ENCODE results near the gene PTPRC.

Gene PTPRC

DNA sequence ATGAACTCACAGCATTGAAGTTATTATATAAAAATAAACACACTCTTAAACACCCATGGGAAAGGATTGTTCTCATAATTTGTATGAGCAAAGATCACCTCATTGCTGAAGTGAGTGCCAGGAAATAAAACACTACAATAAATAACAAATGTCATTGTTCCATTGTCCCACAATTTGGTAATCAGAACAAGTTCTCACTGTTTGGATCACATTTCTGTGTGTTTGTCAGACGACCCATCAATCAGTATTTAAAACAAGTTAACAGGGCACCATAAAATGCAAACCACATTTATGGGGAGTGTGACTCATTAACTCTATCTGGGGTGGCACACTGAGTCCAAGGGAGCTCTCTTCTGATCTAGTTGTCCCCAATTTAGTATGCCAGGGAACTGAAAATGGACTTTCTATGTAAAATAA lies 124.5 kb downstream of the PTPRC start:
- DNase-seq (ENCODE audit: low spot score), result no peak

DNA sequence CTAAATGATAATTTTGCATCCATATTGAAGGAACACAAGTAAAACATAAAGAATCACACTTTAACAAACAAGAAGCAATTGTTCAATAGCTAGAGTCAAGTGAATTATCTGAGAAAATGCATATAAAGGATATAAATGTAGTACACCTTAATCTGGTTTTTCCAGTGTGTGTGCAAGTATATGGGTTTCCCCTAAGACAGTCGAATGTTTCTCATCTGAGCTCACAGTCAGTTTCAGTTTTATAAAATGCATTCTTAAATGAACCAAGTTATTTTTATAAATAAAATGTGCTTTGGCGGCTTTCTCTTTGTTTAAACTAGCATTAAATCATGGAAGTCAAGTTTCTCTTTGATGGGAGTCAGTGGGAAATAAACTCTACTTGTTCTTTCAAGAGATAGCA lies 125.9 kb downstream of the PTPRC start:
- DNase-seq (ENCODE audit: low spot score), result no peak

DNA sequence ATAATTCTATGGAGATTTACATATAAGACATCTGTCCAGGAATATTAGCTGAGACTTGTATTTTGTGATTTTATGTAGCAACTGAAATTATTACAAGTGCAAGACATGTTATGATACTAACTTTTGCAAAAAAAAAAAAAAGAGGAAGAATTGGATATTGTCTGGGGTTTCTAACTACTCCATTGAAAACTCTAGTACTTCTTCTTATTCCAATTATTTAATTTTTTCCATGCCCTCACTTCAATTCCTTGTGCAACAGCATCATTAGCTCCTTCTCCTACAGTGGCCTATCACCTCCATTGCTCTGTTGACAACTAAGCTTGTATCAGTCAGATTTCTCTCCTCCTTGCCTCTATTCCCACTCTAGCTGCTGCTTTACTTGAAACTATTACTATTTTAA lies 126.6 kb downstream of the PTPRC start:
- no peak for DNase-seq (ENCODE audit: low spot score)

DNA sequence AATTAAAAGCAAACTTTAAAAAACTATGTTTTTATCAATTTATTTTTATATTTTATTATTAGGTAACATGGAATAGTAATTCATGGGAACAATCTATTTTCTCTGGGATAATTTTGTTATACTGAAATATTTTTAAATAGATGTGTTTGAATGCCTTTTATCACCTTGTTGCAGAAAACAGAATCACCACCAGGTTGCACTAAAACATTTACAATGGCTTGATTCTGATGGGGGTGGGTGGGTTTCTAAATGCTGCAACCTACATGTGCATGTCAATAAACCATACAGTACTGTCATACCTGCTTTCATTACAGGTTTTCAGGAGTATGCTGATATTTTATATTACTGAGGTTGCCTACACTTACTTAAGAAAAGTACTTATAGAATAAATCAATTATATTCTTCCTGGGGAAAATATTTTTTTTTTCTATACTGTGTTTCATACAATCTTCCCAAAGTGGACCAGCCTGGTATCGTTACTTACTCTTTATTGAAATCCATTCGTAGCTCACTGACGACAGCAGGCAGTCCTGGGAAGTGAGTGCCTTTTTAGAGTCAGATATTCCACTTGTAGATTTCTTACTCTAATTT lies 132.8 kb downstream of the PTPRC start:
- no peak for DNase-seq (ENCODE audit: low spot score)

DNA sequence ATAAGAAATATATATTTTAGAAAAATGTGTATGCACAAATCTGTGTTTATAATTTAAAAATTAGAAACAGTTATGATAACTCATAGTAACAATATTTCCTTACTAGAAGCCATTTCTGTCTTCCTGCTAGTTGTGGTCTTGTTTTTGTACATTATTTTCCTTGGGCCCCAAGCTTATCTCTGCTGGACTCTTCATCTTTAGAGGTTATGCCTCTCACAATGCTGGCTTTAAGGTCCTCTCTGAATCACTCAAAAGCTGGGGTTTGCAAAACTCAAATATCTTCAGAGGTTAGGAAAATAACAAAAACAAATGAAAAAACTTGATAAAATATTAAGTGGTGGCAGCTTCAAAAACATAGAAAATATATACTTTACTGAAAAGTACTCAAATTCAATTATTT lies 133.8 kb downstream of the PTPRC start:
- DNase-seq (ENCODE audit: low spot score), result no peak

DNA sequence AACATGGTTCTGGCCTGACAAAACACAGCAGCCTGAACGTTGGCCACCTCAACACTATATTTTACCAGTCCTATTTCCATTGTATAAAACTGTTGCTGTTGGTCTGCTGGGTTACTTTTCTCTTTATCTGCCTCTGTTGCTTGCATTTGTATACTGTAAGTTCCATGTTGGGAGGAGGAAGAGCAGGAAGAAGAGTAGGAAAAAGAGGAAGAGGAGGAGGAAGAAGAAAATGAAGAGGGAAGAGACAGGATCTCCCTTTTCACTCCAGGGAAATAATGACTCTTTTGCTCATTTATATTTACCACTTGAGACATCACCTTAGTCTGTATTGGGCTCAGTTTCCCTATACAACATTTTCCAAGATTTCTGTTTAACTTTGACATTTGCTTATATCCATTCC lies 134.2 kb downstream of the PTPRC start:
- DNase-seq (ENCODE audit: low spot score), result no peak

DNA sequence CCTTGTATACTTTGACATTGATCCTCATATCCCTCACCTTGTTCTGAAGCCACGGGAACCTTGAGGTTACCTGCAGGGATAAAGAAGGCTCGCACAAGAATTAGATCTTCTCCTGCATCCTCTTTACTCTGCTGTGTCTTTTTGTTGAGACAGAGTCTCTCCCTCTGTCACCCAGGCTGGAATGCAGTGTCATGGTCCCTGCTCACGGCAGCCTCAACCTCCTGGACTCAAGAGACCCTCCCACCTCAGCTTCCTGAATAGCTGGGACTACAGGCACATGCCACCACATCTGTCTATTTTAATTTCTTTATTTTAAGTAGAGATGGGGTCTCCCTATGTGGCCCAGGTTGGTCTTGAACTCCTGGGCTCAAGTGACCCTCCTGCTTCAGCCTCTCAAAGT lies 134.7 kb downstream of the PTPRC start:
- no peak for DNase-seq (ENCODE audit: low spot score)

DNA sequence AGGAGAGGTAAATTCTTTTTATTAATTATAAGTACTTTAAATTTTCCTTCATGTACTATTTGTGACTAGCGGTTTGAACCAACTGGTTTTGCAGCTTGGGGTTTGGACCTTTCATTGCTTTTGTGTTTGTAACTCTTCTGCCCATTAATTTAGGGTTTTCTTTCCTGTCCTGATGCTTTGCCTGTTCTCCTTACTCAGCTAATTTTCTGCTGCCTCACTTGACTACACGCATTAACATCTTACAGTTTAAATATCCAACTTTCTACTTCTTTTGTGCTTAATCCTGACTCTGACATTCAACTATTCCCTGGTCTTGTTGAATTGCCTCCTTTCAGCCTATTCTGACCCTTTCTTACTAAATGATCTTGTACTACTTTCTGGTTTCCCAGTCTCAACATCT lies 135.6 kb downstream of the PTPRC start:
- DNase-seq (ENCODE audit: low spot score), result no peak

DNA sequence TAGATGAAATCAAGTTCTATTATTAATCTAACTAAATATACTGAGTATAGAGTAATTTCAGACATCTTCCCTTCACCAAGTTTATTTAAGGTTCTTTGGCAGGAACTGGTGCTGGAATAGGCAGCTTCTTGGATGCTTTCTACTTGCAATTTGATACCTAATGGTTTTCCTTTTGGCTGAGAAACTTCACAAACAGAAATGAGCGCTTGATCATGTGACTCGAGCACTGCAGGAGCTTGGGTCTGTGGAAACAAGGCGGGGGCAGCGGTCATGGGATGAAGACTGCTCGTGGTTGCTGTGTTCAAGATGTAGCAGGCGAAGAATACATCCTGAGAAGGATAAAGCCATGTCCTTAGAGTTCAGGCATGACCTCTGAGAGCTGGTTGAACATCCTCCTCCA lies 136.8 kb downstream of the PTPRC start:
- no peak for DNase-seq (ENCODE audit: low spot score)

DNA sequence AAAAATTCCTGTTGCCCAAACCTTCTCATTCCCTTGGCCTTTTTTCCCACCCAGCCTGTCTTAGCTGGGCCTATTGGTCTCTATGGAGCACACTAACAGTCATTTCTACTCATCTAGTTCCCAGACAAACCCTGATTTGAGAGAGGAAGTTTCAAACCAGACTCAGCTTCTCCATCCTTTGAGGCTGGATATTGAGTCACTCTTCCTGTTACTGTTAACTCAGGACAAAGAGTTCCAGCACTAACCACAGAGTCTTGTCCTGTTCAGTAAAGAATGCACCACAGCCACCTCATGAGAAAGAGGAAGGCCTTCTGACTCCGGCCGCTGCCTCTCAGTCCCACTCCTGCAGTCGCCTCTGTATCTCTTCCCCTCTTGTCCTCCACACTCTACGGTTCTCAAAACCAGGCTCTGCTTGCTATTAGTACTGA lies 137.8 kb downstream of the PTPRC start:
- peak; percentile 75 for DNase-seq (ENCODE audit: low spot score)

DNA sequence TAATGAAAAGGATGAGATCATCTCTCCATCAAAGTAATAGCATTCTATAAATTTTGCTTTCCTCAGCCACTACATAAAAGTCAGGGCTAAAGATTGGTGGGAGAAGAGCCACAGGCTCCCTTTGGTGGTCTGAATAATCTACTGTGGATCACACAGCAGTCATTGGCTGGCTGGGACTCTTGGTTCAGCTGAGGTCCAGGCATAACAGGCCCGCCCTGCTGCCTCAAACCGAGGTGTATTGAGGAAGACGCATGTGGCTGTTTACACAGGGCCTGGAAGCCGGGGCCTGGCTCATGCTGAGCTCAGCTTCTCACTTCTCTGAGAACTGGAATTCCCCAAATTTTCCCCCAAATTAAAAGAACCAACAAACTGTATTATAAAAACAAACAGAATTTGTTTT lies 139.2 kb downstream of the PTPRC start:
- no peak for DNase-seq (ENCODE audit: low spot score)

DNA sequence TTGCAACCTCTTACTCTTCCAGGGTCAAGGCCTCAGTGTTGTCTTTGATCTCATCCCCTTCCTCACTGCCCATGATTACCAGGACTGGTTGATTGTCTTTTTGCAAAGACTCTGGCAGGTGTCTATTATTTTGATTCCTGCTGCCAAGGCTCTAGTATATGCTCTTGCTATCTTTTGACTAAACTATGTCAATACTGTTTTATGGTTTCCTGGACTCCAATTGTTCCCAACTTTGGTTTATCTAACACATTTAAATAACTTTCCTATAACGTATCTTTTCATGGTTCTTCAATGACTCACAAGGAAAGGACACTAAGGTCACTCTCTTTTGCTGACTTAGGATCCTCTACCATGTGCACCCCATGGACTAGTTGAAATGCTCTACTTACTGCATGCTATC lies 141.5 kb downstream of the PTPRC start:
- no peak for DNase-seq (ENCODE audit: low spot score)

DNA sequence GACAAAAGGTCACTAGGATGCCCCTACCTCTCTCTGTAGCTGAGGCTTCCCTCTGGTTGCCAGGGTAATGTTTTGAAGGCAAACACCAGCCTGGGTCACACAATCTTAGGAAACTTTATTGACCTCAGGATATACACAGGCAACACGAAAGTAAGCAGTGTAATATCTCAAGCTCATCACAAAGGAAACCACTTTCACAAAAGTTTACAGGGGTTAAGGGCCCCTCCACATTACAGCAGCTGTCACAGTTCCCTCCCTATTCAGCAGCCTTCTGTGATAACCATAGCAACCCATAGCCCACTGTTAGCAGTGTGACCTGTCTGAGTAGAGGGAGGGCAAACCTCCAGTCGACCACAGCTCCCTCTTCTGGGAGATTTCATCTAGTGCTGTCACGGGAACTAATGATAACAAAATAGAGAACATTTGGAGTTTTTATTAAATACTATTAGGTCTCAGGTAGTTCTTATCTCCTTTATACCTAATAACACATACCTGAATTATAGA lies 149.8 kb downstream of the PTPRC start:
- no peak for DNase-seq (ENCODE audit: low spot score)

DNA sequence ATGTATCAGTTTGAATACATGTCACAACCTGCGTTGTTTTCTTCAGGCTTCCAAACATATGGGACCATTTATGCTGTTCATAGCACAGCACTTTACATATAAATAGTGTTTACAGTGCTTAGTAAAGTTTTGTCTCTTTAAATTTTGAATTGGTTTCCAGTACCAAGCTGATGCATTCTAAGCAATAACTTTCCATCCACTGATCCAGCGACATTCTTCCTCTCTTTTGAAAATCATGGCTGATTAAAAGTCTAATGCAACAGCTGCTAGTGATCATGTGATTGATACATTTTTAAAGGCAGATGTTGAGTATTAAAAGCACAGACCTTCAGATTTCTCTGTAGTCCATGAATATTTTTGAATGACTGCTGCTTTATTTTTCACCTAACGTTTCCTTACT lies 154.9 kb downstream of the PTPRC start:
- no peak for DNase-seq (ENCODE audit: low spot score)

DNA sequence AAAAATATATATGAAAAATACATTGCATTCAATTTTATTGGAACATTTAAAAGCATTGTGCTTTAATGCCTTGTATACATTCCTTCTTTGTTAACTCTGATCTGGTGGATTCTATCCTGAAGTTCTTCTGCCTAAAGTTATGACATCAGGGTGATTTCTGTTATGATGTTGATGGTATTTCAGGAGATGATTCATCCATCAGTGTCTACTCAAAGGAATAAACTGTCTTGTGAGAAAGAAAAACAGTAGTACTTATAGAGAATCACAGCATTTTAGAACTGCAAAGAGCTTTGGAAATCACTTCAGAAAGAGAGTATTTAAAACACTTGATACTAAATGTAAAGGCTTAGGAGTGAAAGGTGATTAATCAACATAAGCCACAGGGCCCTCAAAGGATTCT lies 155.7 kb downstream of the PTPRC start:
- DNase-seq (ENCODE audit: low spot score), result peak; percentile 4

DNA sequence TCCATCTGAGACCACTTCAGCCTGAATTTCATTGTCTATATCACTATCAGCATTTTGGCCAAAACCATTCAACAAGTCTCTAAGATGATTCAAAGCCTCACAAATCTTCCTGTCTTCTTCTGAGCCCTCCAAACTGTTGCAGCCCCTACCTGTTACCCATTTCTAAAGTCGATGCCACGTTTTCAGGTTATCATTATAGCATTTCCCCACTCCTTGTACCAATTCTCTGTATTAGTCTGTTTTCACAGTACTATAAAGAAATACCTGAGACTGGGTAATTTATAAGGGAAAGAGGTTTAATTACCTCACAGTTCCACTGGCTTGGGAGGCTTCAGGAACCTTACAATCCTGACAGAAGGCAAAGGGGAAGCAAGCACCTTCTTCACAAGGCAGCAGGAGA lies 158.8 kb downstream of the PTPRC start:
- DNase-seq (ENCODE audit: low spot score), result no peak

DNA sequence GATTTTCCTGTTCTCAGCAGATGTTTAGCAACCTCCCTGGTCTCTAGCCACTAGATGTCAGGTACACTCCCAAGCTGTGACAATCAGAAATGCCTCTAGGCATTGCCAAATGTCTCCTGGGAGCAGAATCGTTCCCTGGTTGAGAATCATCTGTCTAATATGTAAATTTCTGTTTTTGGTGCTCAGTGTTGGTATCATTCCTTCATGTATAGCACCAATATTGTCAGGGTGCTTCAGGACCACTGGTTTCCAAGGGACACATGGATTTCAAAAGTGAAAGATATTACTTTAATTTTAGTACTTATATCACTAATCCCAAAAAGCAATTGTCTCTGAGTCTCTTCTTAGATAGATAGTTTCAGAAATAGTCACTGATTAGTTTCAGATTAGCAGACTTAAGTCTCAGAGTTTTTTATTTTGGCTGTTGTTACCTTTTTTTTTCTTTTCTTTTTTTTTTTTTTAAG lies 160.1 kb downstream of the PTPRC start:
- no peak for DNase-seq (ENCODE audit: low spot score)

DNA sequence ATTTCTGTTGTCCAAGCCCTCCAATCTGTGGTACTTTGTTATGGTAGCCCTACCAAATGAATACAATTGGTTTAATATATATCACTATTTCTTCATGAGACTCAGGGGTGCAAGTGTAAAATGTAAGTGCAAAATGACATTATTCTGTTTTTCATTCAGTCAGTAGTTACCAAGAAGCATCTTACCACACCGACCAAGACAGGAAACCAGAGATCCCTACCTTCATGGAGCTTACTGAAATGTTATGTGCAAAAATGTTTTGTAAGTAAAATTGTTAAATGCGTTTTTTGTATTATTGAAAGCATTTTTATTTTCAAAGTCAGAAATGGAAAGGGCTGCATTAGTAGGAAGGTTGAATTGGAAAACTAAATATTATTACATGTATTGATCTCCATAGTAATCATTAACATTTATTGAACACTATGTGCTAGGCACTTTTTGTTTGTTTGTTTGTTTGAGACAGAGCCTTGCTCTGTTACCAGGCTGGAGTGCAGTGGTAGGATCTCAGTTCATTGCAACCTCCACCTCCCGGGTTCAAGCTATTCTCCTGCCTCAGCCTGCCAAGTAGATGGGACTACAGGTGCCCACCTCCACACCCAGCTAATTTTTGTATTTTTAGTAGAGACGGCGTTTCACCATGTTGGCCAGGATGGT lies 166.8 kb downstream of the PTPRC start:
- no peak for DNase-seq (ENCODE audit: low spot score)

DNA sequence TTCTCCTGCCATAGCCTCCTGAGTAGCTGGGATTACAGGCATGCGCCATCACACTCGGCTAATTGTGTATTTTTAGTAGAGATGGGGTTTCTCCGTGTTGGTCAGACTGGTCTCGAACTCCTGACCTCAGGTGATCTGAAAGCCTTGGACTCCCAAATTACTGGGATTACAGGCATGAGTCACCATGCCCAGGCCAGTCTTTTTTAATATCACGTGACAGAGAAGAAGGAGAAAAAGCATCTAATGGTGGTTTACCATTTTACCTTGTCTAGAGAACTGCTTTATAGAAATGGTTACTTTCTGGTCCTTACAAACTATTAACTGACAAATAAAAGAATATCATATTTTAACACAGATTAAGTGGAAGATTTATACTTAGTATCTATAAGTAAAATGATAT lies 168.0 kb downstream of the PTPRC start:
- DNase-seq (ENCODE audit: low spot score), result no peak

Data from GM03348 (cell line).